ENCODE results near the gene FICD. TPM values are rescaled to one million over a fixed set of nuclear protein-coding genes. Genes with fewer than 3 reads are reported as not detected.
A peak's percentile ranks its signal among the peaks of the same experiment; 100 is the strongest.

Gene FICD
- total RNA-seq, 1 donor from 2014 or later: 4.2 TPM

- Histone ChIP-seq H3K36me3 (peaks cover 62% of the 10 kb centered on the region), H3K4me3 (no peak overlapping the region), H3K4me1 (peaks cover 73% of the 10 kb centered on the region), H3K27me3 (ENCODE audit: low read depth) (no peaks in the 10 kb centered on the region), H3K9me3 (replicated peaks) (no peaks in the 10 kb centered on the region), H3K27ac (replicated peaks) (peak overlapping the region; percentile 66)
- no peak for TF ChIP-seq CTCF (IDR thresholded peaks at IDR 0.05; ENCODE audit: borderline replicate concordance)
- intact Hi-C loops (cut with micrococcal nuclease): loop anchor here (5.0 kb wide), 1 partner anchor 51 kb away; no protein-coding TSS in a partner anchor
- DNase-seq: peak; percentile 81
These were observed 50.9 kb downstream of the FICD start for GRCh38 chr12:108565976-108566375.

- Histone ChIP-seq H3K4me1 (peaks cover 76% of the 10 kb centered on the region), H3K27ac (replicated peaks) (peak overlapping the region; percentile 66), H3K4me3 (no peak overlapping the region), H3K27me3 (ENCODE audit: low read depth) (no peaks in the 10 kb centered on the region), H3K36me3 (peaks cover 62% of the 10 kb centered on the region), H3K9me3 (replicated peaks) (no peaks in the 10 kb centered on the region)
- intact Hi-C loops (cut with micrococcal nuclease): loop anchor here (5.0 kb wide), 1 partner anchor 51 kb away; no protein-coding TSS in a partner anchor
- no peak for TF ChIP-seq CTCF (IDR thresholded peaks at IDR 0.05; ENCODE audit: borderline replicate concordance)
- no peak for DNase-seq
These were observed 51.4 kb downstream of the FICD start for GRCh38 chr12:108566452-108566851.

- no peaks in the 10 kb centered on the region for H3K27me3 ChIP-seq (ENCODE audit: low read depth)
- peaks cover 62% of the 10 kb centered on the region for H3K36me3 ChIP-seq
- no peak overlapping the region for H3K4me3 ChIP-seq
- no peaks in the 10 kb centered on the region for H3K9me3 ChIP-seq (replicated peaks)
- TF ChIP-seq CTCF (IDR thresholded peaks at IDR 0.05; ENCODE audit: borderline replicate concordance): no peak
- peak overlapping the region; percentile 66 for H3K27ac ChIP-seq (replicated peaks)
- H3K4me1 ChIP-seq: peaks cover 67% of the 10 kb centered on the region
- DNase-seq: no peak
- intact Hi-C loops (cut with micrococcal nuclease): loop anchor here (5.0 kb wide), 1 partner anchor 50 kb away; no protein-coding TSS in a partner anchor
These were observed 52.6 kb downstream of the FICD start for GRCh38 chr12:108567406-108568337.

- no peak for DNase-seq
- peaks cover 62% of the 10 kb centered on the region for H3K36me3 ChIP-seq
- intact Hi-C loops (cut with micrococcal nuclease): loop anchor here (5.0 kb wide), 1 partner anchor 49 kb away; no protein-coding TSS in a partner anchor
- no peaks in the 10 kb centered on the region for H3K27me3 ChIP-seq (ENCODE audit: low read depth)
- H3K9me3 ChIP-seq (replicated peaks): no peaks in the 10 kb centered on the region
- peak overlapping the region; percentile 66 for H3K27ac ChIP-seq (replicated peaks)
- TF ChIP-seq CTCF (IDR thresholded peaks at IDR 0.05; ENCODE audit: borderline replicate concordance): no peak
- H3K4me1 ChIP-seq: peaks cover 59% of the 10 kb centered on the region
- no peak overlapping the region for H3K4me3 ChIP-seq
These were observed 53.5 kb downstream of the FICD start for GRCh38 chr12:108568338-108569154.

Other genes starting within 250 kb of the FICD start
- 5.7 TPM for gene CMKLR1, start 176.0 kb upstream of the FICD start, total RNA-seq
- 24.9 TPM for gene SART3, start 45.9 kb downstream of the FICD start, total RNA-seq
- 560 TPM for gene ISCU, start 47.3 kb downstream of the FICD start, total RNA-seq
- gene TMEM119, start 82.8 kb downstream of the FICD start, total RNA-seq: 1.3 TPM
- gene SELPLG, start 118.6 kb downstream of the FICD start, total RNA-seq: 3.4 TPM
- 59.6 TPM for gene CORO1C, start 216.2 kb downstream of the FICD start, total RNA-seq

Data from left ventricle myocardium inferior (tissue), 1 donor.